K562 (cell line): Measurements from ENCODE around the gene CEP135. TPM values are rescaled to one million over a fixed set of nuclear protein-coding genes. Genes with fewer than 3 reads are reported as not detected.

Source experiments
- ATAC-seq: fragments of 200-7000 bp; cut with Tn5 transposase; 3 replicates; pipeline ENCODE4 v1.9.1; 2020; ENCODE audit warnings: moderate library complexity
- BruUV-seq: library from RNA; stranded (reverse); fragments of 400-500 nt; replicated peaks from 2 replicates; lab custom pipeline; 2021; lab: Mats Ljungman, UMichigan
- CTCF ChIA-PET: fragments of 300-600 bp; formaldehyde crosslinking; extraction: SDS; loops from one replicate; lab custom pipeline; 2021; ENCODE audit warnings: low intra/inter-chr PET ratio; lab: Yijun Ruan, JAX
- POLR2A ChIA-PET: fragments of 300-600, 350-650 bp; sonication (Branson Sonifier 250); formaldehyde crosslinking; extraction: SDS; loops from one replicate; lab custom pipeline; 2021; ENCODE audit warnings: antibody characterized with exemption, inconsistent platforms; lab: Yijun Ruan, JAX
- DNase-seq, 4 experiments: peaks; one replicate each; pipeline versions ENCODE4 v3.0.0 to v3.0.0-alpha.2; 2011 to 2018; ENCODE audit warnings: low spot score in 3 of 4, mixed read lengths in 3 of 4; ENCODE audit errors: extremely low read depth in 1 of 4
- FAIRE-seq: peaks from 2 replicates; lab custom pipeline; 2011; peaks lifted over from hg19 to GRCh38; lab: Jason Lieb, UNC
- H2AFZ ChIP-seq: 2 replicates; pipeline ENCODE4 v1.6.0; 2011; ENCODE audit warnings: low read depth, low read length, control low read depth, inconsistent platforms
- H3K27ac ChIP-seq: fragments of 200-600 bp; 3 replicates; pipeline ENCODE4 v1.8.0; 2011; ENCODE audit warnings: low read depth, mild to moderate bottlenecking, control low read depth, inconsistent platforms, low read length, moderate library complexity, mixed read lengths; ENCODE audit errors: extremely low read depth
- H3K27me3 ChIP-seq, 2 experiments: fragments of 300-600 bp in 1 of 2; 2 replicates in 1 of 2; 3 replicates in 1 of 2; pipeline versions ENCODE4 v1.6.0 to v1.8.0; 2011; ENCODE audit warnings: inconsistent platforms in 2 of 2, low read length in 2 of 2, mild to moderate bottlenecking in 1 of 2, mixed read lengths in 1 of 2, moderate library complexity in 1 of 2; ENCODE audit not compliant: control insufficient read depth in 2 of 2, insufficient read depth in 2 of 2
- H3K36me3 ChIP-seq: fragments of 300-600 bp; 3 replicates; pipeline ENCODE4 v1.8.0; 2011; ENCODE audit warnings: mild to moderate bottlenecking, low read length, inconsistent platforms; ENCODE audit not compliant: control insufficient read depth, insufficient read depth
- H3K4me1 ChIP-seq, 2 experiments: fragments of 200-600 bp in 1 of 2; replicated peaks in 1 of 2; 2 replicates in 1 of 2; 3 replicates in 1 of 2; pipeline versions ENCODE4 v1.5.1 to v1.8.0; 2011; ENCODE audit warnings: inconsistent platforms in 2 of 2, low read length in 2 of 2, mild to moderate bottlenecking in 1 of 2, mixed read lengths in 1 of 2, moderate library complexity in 1 of 2; ENCODE audit not compliant: control insufficient read depth in 2 of 2, insufficient read depth in 2 of 2
- H3K4me2 ChIP-seq: 2 replicates; pipeline ENCODE4 v1.6.1; 2011; ENCODE audit warnings: low read length, control low read depth, inconsistent platforms, mixed read lengths; ENCODE audit not compliant: insufficient read depth
- H3K4me3 ChIP-seq: fragments of 200-600 bp; sonication (generic), shearing (Covaris generic); 2 replicates; pipeline ENCODE4 v1.5.1; 2016; ENCODE audit warnings: control low read depth, inconsistent platforms
- H3K79me2 ChIP-seq: fragments of 200-600 bp; 3 replicates; pipeline ENCODE4 v1.8.0; 2011; ENCODE audit warnings: low read length, inconsistent platforms; ENCODE audit not compliant: control insufficient read depth, insufficient read depth
- H3K9ac ChIP-seq, 2 experiments: 2 replicates each; pipeline versions ENCODE4 v1.6.0 to v1.6.1; 2011; ENCODE audit warnings: low read depth in 2 of 2, low read length in 2 of 2, control low read depth in 1 of 2, inconsistent platforms in 1 of 2, mild to moderate bottlenecking in 1 of 2, mixed read lengths in 1 of 2; ENCODE audit not compliant: insufficient read depth in 1 of 2
- H3K9me1 ChIP-seq: one replicate; pipeline ENCODE4 v1.6.0; 2011; ENCODE audit warnings: inconsistent platforms, mild to moderate bottlenecking, low read length, moderate library complexity; ENCODE audit not compliant: control insufficient read depth, insufficient read depth
- H3K9me3 ChIP-seq: replicated peaks from 2 replicates; pipeline ENCODE4 v1.5.1; 2011; ENCODE audit warnings: low read depth, low read length, inconsistent platforms; ENCODE audit not compliant: control insufficient read depth, insufficient read depth
- H4K20me1 ChIP-seq: replicated peaks from 2 replicates; pipeline ENCODE4 v1.6.1; 2011; ENCODE audit warnings: low read length, inconsistent platforms, mixed read lengths; ENCODE audit not compliant: control insufficient read depth, insufficient read depth
- GABPB2 ChIP-seq: fragments of 250-450 bp; sonication (Bioruptor Pico); conservative IDR thresholded peaks from 2 replicates; pipeline ENCODE4 v1.5.1; 2021; ENCODE audit warnings: mild to moderate bottlenecking
- KLF1 ChIP-seq: fragments of 450-650 bp; IDR thresholded peaks from 2 replicates; pipeline ENCODE4 v1.6.1; 2016; ENCODE audit warnings: missing genetic modification characterization, missing compliant biosample characterization
- NEUROD1 ChIP-seq: fragments of 150-350 bp; IDR thresholded peaks from 2 replicates; pipeline ENCODE4 v1.6.1; 2014; ENCODE audit warnings: borderline replicate concordance, low read length, low read depth; ENCODE audit not compliant: partially characterized antibody
- NFIC ChIP-seq: fragments of 450-650 bp; IDR thresholded peaks from 2 replicates; pipeline ENCODE4 v1.6.1; 2017; ENCODE audit warnings: mild to moderate bottlenecking, inconsistent platforms
- NFIX ChIP-seq: fragments of 250-450 bp; sonication (Bioruptor Pico); IDR thresholded peaks from 2 replicates; pipeline ENCODE4 v1.4.0; 2020; ENCODE audit warnings: low read depth, mild to moderate bottlenecking, moderate library complexity
- SMAD1 ChIP-seq: fragments of 150-350 bp; IDR thresholded peaks from 2 replicates; pipeline ENCODE4 v1.6.1; 2014; ENCODE audit warnings: low read length, low read depth; ENCODE audit not compliant: partially characterized antibody
- VEZF1 ChIP-seq: fragments of 200-800 bp; sonication (Bioruptor generic); IDR thresholded peaks from 2 replicates; pipeline ENCODE4 v1.6.1; 2017; ENCODE audit warnings: missing genetic modification characterization, missing compliant biosample characterization
- WGBS: fragments of 100-300 bp; shearing (Covaris generic); methylation state at CpG from one replicate; pipeline ENCODE4 v1.1.6; 2016; ENCODE audit warnings: low coverage, mixed read lengths; ENCODE audit not compliant: insufficient coverage; ENCODE audit errors: missing lambda C conversion rate; 5-methylcytosine and 5-hydroxymethylcytosine counted together
- in situ Hi-C: fragments of 300-500 bp; cut with MboI; formaldehyde crosslinking; loops from 4 replicates; pipeline ENCODE4 v1.15.0; 2018; ENCODE audit warnings: inconsistent platforms, mixed read lengths
- intact Hi-C: fragments of 100-400 bp; cut with micrococcal nuclease; formaldehyde crosslinking; loops from 2 replicates; pipeline ENCODE4 v1.14.2; 2022
- polyA plus RNA-seq, 8 experiments: library from polyadenylated mRNA; depleted of rRNA in 4 of 8; stranded (reverse) in 5 of 8; unstranded in 3 of 8; fragments of >200 nt; fragmentation: Nextera tagmentation in 2 of 8; fragmentation: Illumina TruSeq in 1 of 8; extraction: Ambion mirVana in 2 of 8; extraction: Trizol in 1 of 8; gene quantifications; 2 replicates each; pipeline versions ENCODE4 v1.2.1 to v1.2.3, GENCODE V29; 2011 to 2014; ENCODE audit warnings: inconsistent platforms in 1 of 8, missing spikeins in 1 of 8
- total RNA-seq, 7 experiments: library from RNA; depleted of rRNA in 6 of 7; stranded (reverse); fragments of >200 nt in 6 of 7; fragmentation: Illumina TruSeq in 2 of 7; extraction: Trizol in 2 of 7; gene quantifications; 2 replicates each; pipeline versions ENCODE4 v1.2.1 to v1.2.3, GENCODE V29; 2011 to 2021; ENCODE audit warnings: low replicate concordance in 1 of 7

Gene CEP135
- total and polyA plus RNA-seq, 9 of the 15 experiments (the other 6 are each of a cell fraction or from before 2014, with no cell fraction given) = 3.1 to 18.9 (median 15.3) TPM

DNA sequence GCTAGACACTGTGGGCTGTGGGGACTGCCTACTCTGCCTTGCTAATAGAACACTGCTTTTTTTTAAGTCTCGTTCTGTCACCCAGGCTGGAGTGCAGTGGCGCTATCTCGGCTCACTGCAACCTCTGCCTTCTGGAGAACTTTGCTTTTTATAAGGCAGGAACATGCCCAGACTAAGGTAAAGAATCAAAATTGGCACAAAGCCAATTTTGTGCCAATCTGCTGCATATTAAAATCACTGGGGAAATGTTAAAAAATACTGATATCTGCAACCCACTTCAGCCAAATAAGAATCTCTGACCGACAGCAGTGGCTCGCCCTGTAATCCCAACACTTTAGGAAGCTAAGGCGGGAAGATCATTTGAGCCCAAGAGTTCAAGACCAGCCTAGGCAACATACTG lies 36.5 kb upstream of the CEP135 start:
- WGBS = 21% methylated on average over 6 of the region's 6 CpGs
- intact Hi-C loops = no loop called here
- in situ Hi-C loops = no loop called here

More for the DNA sequence above, 36.5 kb upstream of the CEP135 start:
- ChIA-PET POLR2A (no interaction called here), CTCF (no interaction called here)
- H3K79me2 ChIP-seq = no peaks in the 10 kb centered on the region
- 0 out of 2 replicates have a peak, but pooled peaks cover 1% of the 10 kb centered on the region for H3K9me3 ChIP-seq
- ATAC-seq = peak; percentile 50
- no TSS peak for BruUV-seq
- FAIRE-seq = no peak
- H2AFZ ChIP-seq = no peak overlapping the region
- H3K27me3 ChIP-seq = no peaks in the 10 kb centered on the region
- TF ChIP-seq VEZF1 (CRISPR knock-in tag) (no peak), KLF1 (tag) (no peak), SMAD1 (peak; percentile 77), NFIC (peak; percentile 99), GABPB2 (CRISPR knock-in tag) (no peak), NEUROD1 (no peak), NFIX (CRISPR knock-in tag) (peak; percentile 94)
- H3K4me1 ChIP-seq = no peaks in the 10 kb centered on the region
- no peaks in the 10 kb centered on the region for H3K36me3 ChIP-seq
- no peak overlapping the region for H3K27ac ChIP-seq
- H3K4me3 ChIP-seq = no peak overlapping the region
- H3K9me1 ChIP-seq = no peaks in the 10 kb centered on the region
- DNase-seq = no peak
- H4K20me1 ChIP-seq = no peaks in the 10 kb centered on the region
- H3K4me2 ChIP-seq = no peak overlapping the region
- no peak overlapping the region for H3K9ac ChIP-seq
